ENCODE measurements around the gene LGALS3BP. TPM values are rescaled to one million over a fixed set of nuclear protein-coding genes. Genes with fewer than 3 reads are reported as not detected.

The LGALS3BP gene
- total and polyA plus RNA-seq, 2 of the 4 experiments (the other 2 are of a cell fraction), result 33.7 to 273 TPM

GRCh38 chr17:78999947-79000395 is 20.2 kb upstream of the LGALS3BP start:
- Histone ChIP-seq H2BK5ac (ENCODE audit: low read depth, low read length, poor library complexity, severe bottlenecking) (no peak overlapping the region), H3K27ac (ENCODE audit: insufficient read depth, low read length) (no peak overlapping the region), H3K4me2 (ENCODE audit: low read depth, low read length) (no peak overlapping the region), H2AFZ (replicated peaks; ENCODE audit: low read length, poor library complexity) (no peak overlapping the region), H3K27me3 (ENCODE audit: control insufficient read depth, insufficient read depth, low read length) (no peaks in the 10 kb centered on the region), H3K4me1 (ENCODE audit: control insufficient read depth, insufficient read depth, low read length) (no peaks in the 10 kb centered on the region), H2BK20ac (ENCODE audit: low read depth, low read length) (no peak overlapping the region), H3K79me1 (ENCODE audit: low read depth in 1 of 2, low read length in 2 of 2) (peaks cover 23 to 80% of the 10 kb centered on the region in 2 experiments), H3K4me3 (ENCODE audit: insufficient read depth, low read depth, low read length) (no peak overlapping the region), H4K5ac (ENCODE audit: low read depth, low read length) (no peak overlapping the region), H3K18ac (ENCODE audit: low read depth, low read length) (no peak overlapping the region), H4K20me1 (ENCODE audit: insufficient read depth, low read length) (peaks cover 70% of the 10 kb centered on the region), H2AK5ac (ENCODE audit: low read depth, low read length) (no peak overlapping the region), H3K36me3 (ENCODE audit: control insufficient read depth, insufficient read depth, low read length) (peaks cover 39% of the 10 kb centered on the region), H4K91ac (ENCODE audit: insufficient read depth, low read depth, low read length) (no peak overlapping the region), H3K9me1 (ENCODE audit: insufficient read depth, low read length) (no peaks in the 10 kb centered on the region; the same call in 1 of the 2 replicates), H2BK120ac (ENCODE audit: low read depth, low read length) (no peak overlapping the region), H4K8ac (ENCODE audit: low read depth in 2 of 2, low read length in 2 of 2) (no peak overlapping the region), H3K23ac (ENCODE audit: low read depth, low read length) (no peak overlapping the region), H2AK9ac (replicated peaks; ENCODE audit: low read depth, low read length, poor library complexity) (no peak overlapping the region), H3K9me3 (ENCODE audit: control insufficient read depth, insufficient read depth, low read length) (no peaks in the 10 kb centered on the region), H2BK15ac (ENCODE audit: low read depth, low read length) (no peak overlapping the region), H3K14ac (replicated peaks; ENCODE audit: low read depth, low read length) (no peak overlapping the region), H3K56ac (ENCODE audit: extremely low read depth, insufficient read depth, low read length) (no peak overlapping the region), H3K9ac (ENCODE audit: low read depth, low read length) (no peak overlapping the region), H3K4ac (ENCODE audit: low read depth, low read length) (no peak overlapping the region)
- intact Hi-C loops (cut with micrococcal nuclease) (no loop called here), dilution Hi-C loops (cut with HindIII; ENCODE audit: low sequenced_read_pairs, unreplicated experiment) (no loop called here), in situ Hi-C loops (cut with MboI; ENCODE audit: low sequenced_read_pairs) (no loop called here)
- 100% methylated on average over 3 of the region's 12 CpGs; no CpG with 5 or more reads in 1 of the 2 experiments for WGBS, 2 experiments (ENCODE audit: extremely low coverage in 2 of 2, insufficient read length in 1 of 2)
- DNase-seq (no peak), ATAC-seq (ENCODE audit: low read depth) (no peak)
- BruUV-seq (replicated peaks), result no TSS peak
- ChIA-PET CTCF (no interaction called here), POLR2A (ENCODE audit: unreplicated experiment) (no interaction called here)
- TF ChIP-seq RCOR1 (IDR thresholded peaks at IDR 0.05; ENCODE audit: insufficient replicate concordance, low read length) (no peak), POLR2A (IDR thresholded peaks at IDR 0.05; ENCODE audit: low read depth, low read length) (no peak), MXI1 (IDR thresholded peaks at IDR 0.05; ENCODE audit: borderline replicate concordance, low read depth, low read length) (no peak), CHD1 (IDR thresholded peaks at IDR 0.05; ENCODE audit: low read depth, low read length) (no peak), CEBPB (IDR thresholded peaks at IDR 0.05; ENCODE audit: low read depth, low read length) (no peak), NFE2L2 (IDR thresholded peaks at IDR 0.05; ENCODE audit: low read depth, low read length) (no peak), BHLHE40 (IDR thresholded peaks at IDR 0.05; ENCODE audit: low read depth, low read length) (no peak), MAFK (IDR thresholded peaks at IDR 0.05; ENCODE audit: low read depth, low read length) (no peak), RAD21 (IDR thresholded peaks at IDR 0.05; ENCODE audit: low read length) (no peak), ELK1 (IDR thresholded peaks at IDR 0.05; ENCODE audit: borderline replicate concordance, low read depth, low read length) (no peak), CTCF (conservative IDR thresholded peaks at IDR 0.05; ENCODE audit: low read depth, low read length) (no peak), MAZ (IDR thresholded peaks at IDR 0.05; ENCODE audit: borderline replicate concordance, low read depth, low read length) (no peak), FOS (IDR thresholded peaks at IDR 0.05; ENCODE audit: low read depth, low read length) (no peak), RFX5 (IDR thresholded peaks at IDR 0.05; ENCODE audit: low read depth, low read length) (no peak), USF2 (IDR thresholded peaks at IDR 0.05; ENCODE audit: low read depth, low read length) (no peak), SMC3 (IDR thresholded peaks at IDR 0.05; ENCODE audit: low read depth, low read length) (no peak)
